Prostate gland (tissue), 2 donors: ENCODE data around the gene CNBD2. TPM values are rescaled to one million over a fixed set of nuclear protein-coding genes. Genes with fewer than 3 reads are reported as not detected.
A peak's percentile ranks its signal among the peaks of the same experiment; 100 is the strongest.

ENCODE experiments used
- DNase-seq: peaks from one replicate; pipeline ENCODE4 v3.0.0-alpha.2; 2019; ENCODE audit warnings: low spot score
- H3K27ac ChIP-seq, 2 donors: fragments of 200-600 bp; sonication (generic); 2 replicates each; pipeline ENCODE4 v1.5.1; 2017 to 2019
- H3K27me3 ChIP-seq: fragments of 200-600 bp; sonication (generic); replicated peaks from 2 replicates; pipeline ENCODE4 v1.5.1; 2019; ENCODE audit not compliant: insufficient read depth
- H3K36me3 ChIP-seq, 2 donors: fragments of 200-600 bp; sonication (generic); 1 replicate in 1 of 2; 2 replicates in 1 of 2; pipeline versions ENCODE4 v1.5.1 to v1.8.1; 2017 to 2019
- H3K4me1 ChIP-seq: fragments of 200-600 bp; sonication (generic); replicated peaks from 2 replicates; pipeline ENCODE4 v1.5.1; 2019
- H3K4me3 ChIP-seq, 2 donors: fragments of 200-600 bp; sonication (generic); 2 replicates each; pipeline ENCODE4 v1.5.1; 2017 to 2019
- H3K9me3 ChIP-seq: fragments of 200-600 bp; sonication (generic); 2 replicates; pipeline ENCODE4 v1.5.1; 2017
- CTCF ChIP-seq, 4 experiments: fragments of 200-600 bp in 2 of 4; fragments of 450-650 bp in 2 of 4; sonication (generic) in 2 of 4; IDR thresholded peaks; 1 replicate in 3 of 4; 2 replicates in 1 of 4; pipeline ENCODE4 v1.5.1; 2016 to 2019; ENCODE audit warnings: antibody characterized with exemption in 4 of 4, mild to moderate bottlenecking in 2 of 4, moderate library complexity in 2 of 4
- POLR2A ChIP-seq: fragments of 450-650 bp; IDR thresholded peaks from one replicate; pipeline ENCODE4 v1.6.1; 2016; ENCODE audit warnings: antibody characterized with exemption, mild to moderate bottlenecking
- POLR2AphosphoS5 ChIP-seq: sonication (generic); formaldehyde crosslinking; IDR thresholded peaks from one replicate; pipeline ENCODE4 v1.6.1; 2017; ENCODE audit warnings: antibody characterized with exemption
- WGBS: methylation state at CpG from one replicate; pipeline ENCODE4 v1.1.5; 2018; 5-methylcytosine and 5-hydroxymethylcytosine counted together
- intact Hi-C: fragments of 100-400 bp; cut with DNase I; formaldehyde crosslinking; loops from one replicate; pipeline ENCODE4 v1.14.2; 2022
- total RNA-seq, 2 donors: library from RNA; depleted of rRNA; stranded (reverse); fragments of >200 nt; gene quantifications; one replicate each; pipeline ENCODE4 v1.1.0, GENCODE V29; 2016

CNBD2 gene
- total RNA-seq, 2 donors from 2014 or later = 3.3 to 7.7 TPM

GRCh38 chr20:35984382-35984781 is 16.0 kb downstream of the CNBD2 start:
- Histone ChIP-seq H3K27me3 (no peaks in the 10 kb centered on the region), H3K27ac (no peak overlapping the region), H3K4me3 (no peak overlapping the region), H3K4me1 (no peaks in the 10 kb centered on the region), H3K9me3 (no peaks in the 10 kb centered on the region), H3K36me3 (no peaks in the 10 kb centered on the region)
- DNase-seq = no peak
- intact Hi-C loops = no loop called here
- 75% methylated on average over 6 of the region's 6 CpGs for WGBS
- TF ChIP-seq POLR2AphosphoS5 = no peak
- TF ChIP-seq POLR2A = no peak
- TF ChIP-seq CTCF (IDR thresholded peaks at IDR 0.05) = no peak

GRCh38 chr20:35985806-35986205 is 17.4 kb downstream of the CNBD2 start:
- DNase-seq = no peak
- 57% methylated on average over 2 of the region's 2 CpGs for WGBS
- no peaks in the 10 kb centered on the region for H3K27me3 ChIP-seq
- H3K36me3 ChIP-seq = no peaks in the 10 kb centered on the region
- intact Hi-C loops = no loop called here
- H3K4me1 ChIP-seq = no peaks in the 10 kb centered on the region
- no peak overlapping the region for H3K4me3 ChIP-seq
- H3K9me3 ChIP-seq = no peaks in the 10 kb centered on the region
- H3K27ac ChIP-seq = no peak overlapping the region
- TF ChIP-seq CTCF (IDR thresholded peaks at IDR 0.05) = no peak
- TF ChIP-seq POLR2AphosphoS5 = peak; percentile 12
- no peak for TF ChIP-seq POLR2A

- TF ChIP-seq POLR2AphosphoS5 (no peak), POLR2A (no peak), CTCF (IDR thresholded peaks at IDR 0.05) (no peak)
- Histone ChIP-seq H3K36me3 (no peaks in the 10 kb centered on the region), H3K4me3 (no peak overlapping the region), H3K4me1 (no peaks in the 10 kb centered on the region), H3K27me3 (no peaks in the 10 kb centered on the region), H3K27ac (no peak overlapping the region), H3K9me3 (no peaks in the 10 kb centered on the region)
- WGBS = 76% methylated on average over 2 of the region's 2 CpGs
- intact Hi-C loops = no loop called here
- no peak for DNase-seq
Observed at GRCh38 chr20:35988910-35989463, 20.6 kb downstream of the CNBD2 start.

GRCh38 chr20:35991142-35991771 is 22.9 kb downstream of the CNBD2 start:
- TF ChIP-seq CTCF (IDR thresholded peaks at IDR 0.05) (peak in 3 of 4 experiments; percentile 39 to 50 (median 45)), POLR2A (no peak), POLR2AphosphoS5 (peak; percentile 73)
- H3K27me3 ChIP-seq = no peaks in the 10 kb centered on the region
- H3K36me3 ChIP-seq = no peaks in the 10 kb centered on the region
- no peaks in the 10 kb centered on the region for H3K4me1 ChIP-seq
- H3K27ac ChIP-seq = no peak overlapping the region
- H3K9me3 ChIP-seq = no peaks in the 10 kb centered on the region
- 27% methylated on average over 3 of the region's 3 CpGs for WGBS
- no peak overlapping the region for H3K4me3 ChIP-seq
- intact Hi-C loops = no loop called here
- peak; percentile 60 for DNase-seq

GRCh38 chr20:35992713-35993335 is 24.4 kb downstream of the CNBD2 start:
- Histone ChIP-seq H3K9me3 (no peaks in the 10 kb centered on the region), H3K27ac (no peak overlapping the region), H3K27me3 (no peaks in the 10 kb centered on the region), H3K4me3 (no peak overlapping the region), H3K36me3 (no peaks in the 10 kb centered on the region), H3K4me1 (no peaks in the 10 kb centered on the region)
- peak; percentile 42 for DNase-seq
- intact Hi-C loops = no loop called here
- no peak for TF ChIP-seq POLR2A
- TF ChIP-seq POLR2AphosphoS5 = peak; percentile 38
- peak; percentile 67 to 76 (median 70) for TF ChIP-seq CTCF (IDR thresholded peaks at IDR 0.05)
- WGBS = under 1% methylated on average over 6 of the region's 6 CpGs
